WTC11 (cell line): ENCODE measurements around the gene CASKIN2.

Source experiments
- CREB1 ChIP-seq: sonication (generic); formaldehyde crosslinking; IDR thresholded peaks from 2 replicates; pipeline ENCODE4 v1.8.0; 2023; ENCODE audit warnings: mild to moderate bottlenecking, missing genetic modification reagents
- CREM ChIP-seq: sonication (generic); formaldehyde crosslinking; IDR thresholded peaks from 2 replicates; pipeline ENCODE4 v1.8.1; 2022; ENCODE audit warnings: mild to moderate bottlenecking, missing genetic modification reagents, moderate library complexity
- ELF4 ChIP-seq: sonication (generic); formaldehyde crosslinking; IDR thresholded peaks from 2 replicates; pipeline ENCODE4 v1.8.1; 2022; ENCODE audit warnings: low read depth, mild to moderate bottlenecking, moderate library complexity, missing genetic modification reagents
- GABPB1 ChIP-seq: sonication (generic); formaldehyde crosslinking; IDR thresholded peaks from 2 replicates; pipeline ENCODE4 v1.8.1; 2023; ENCODE audit warnings: mild to moderate bottlenecking, missing genetic modification reagents
- JUN ChIP-seq: sonication (generic); formaldehyde crosslinking; IDR thresholded peaks from 2 replicates; pipeline ENCODE4 v1.8.0; 2023; ENCODE audit warnings: mild to moderate bottlenecking, missing genetic modification reagents
- TF ChIP-seq, protein P1 (sequence below): fragments of 200-600 bp; IDR thresholded peaks from 2 replicates; pipeline ENCODE4 v1.8.0; 2022; ENCODE audit warnings: antibody characterized with exemption
- TF ChIP-seq, protein P2 (sequence below): sonication (generic); formaldehyde crosslinking; IDR thresholded peaks from 2 replicates; pipeline ENCODE4 v1.8.0; 2022; ENCODE audit warnings: mild to moderate bottlenecking, missing genetic modification reagents
- TF ChIP-seq, protein P3 (sequence below): sonication (generic); formaldehyde crosslinking; IDR thresholded peaks from 2 replicates; pipeline ENCODE4 v1.8.1; 2022; ENCODE audit warnings: low read depth, missing genetic modification reagents, borderline replicate concordance

DNA sequence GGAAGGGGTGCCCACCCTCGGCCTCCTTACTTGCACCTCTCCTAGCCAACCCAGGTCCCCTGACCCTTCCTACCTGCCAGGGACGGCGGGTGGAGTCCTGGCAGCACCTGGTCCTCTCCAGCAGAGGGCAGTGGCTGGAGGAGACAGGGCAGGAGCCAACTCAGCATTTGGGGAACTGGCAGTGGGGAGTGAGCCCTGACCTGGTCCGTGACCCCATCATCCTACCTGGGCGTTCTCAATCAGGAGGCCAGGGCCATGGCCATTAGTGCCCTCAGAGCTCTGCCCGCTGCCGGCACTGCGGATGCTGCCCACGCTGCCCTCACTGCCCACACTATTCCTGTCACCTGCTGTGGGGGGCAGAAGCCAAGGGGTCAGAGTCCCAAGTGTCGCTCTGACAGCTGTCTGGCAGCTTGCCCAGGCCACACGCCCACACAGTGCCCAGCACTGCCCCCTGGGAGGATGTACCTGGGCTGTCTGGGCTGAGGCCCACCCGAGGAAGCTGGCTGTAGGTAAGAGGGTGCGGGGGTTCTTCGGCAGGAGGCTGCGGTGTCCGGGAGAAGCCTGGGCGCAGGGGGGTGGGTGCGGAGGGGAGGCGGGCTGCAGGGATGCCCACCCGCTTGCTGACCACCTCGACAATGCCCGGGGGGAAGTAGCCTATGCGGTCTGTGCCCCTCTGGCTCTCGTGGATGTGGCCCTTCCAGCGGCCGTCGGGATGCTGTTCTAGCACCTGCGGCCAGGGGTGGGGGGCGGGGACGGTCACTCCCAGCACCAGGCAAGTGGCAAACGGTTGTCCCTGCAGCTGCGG lies 10.8 kb downstream of the CASKIN2 start:
- TF ChIP-seq, protein P1, sequence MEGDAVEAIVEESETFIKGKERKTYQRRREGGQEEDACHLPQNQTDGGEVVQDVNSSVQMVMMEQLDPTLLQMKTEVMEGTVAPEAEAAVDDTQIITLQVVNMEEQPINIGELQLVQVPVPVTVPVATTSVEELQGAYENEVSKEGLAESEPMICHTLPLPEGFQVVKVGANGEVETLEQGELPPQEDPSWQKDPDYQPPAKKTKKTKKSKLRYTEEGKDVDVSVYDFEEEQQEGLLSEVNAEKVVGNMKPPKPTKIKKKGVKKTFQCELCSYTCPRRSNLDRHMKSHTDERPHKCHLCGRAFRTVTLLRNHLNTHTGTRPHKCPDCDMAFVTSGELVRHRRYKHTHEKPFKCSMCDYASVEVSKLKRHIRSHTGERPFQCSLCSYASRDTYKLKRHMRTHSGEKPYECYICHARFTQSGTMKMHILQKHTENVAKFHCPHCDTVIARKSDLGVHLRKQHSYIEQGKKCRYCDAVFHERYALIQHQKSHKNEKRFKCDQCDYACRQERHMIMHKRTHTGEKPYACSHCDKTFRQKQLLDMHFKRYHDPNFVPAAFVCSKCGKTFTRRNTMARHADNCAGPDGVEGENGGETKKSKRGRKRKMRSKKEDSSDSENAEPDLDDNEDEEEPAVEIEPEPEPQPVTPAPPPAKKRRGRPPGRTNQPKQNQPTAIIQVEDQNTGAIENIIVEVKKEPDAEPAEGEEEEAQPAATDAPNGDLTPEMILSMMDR, result no peak; the same call in 1 of the 2 replicates
- no peak for TF ChIP-seq CREM (CRISPR knock-in tag)
- no peak for TF ChIP-seq ELF4 (CRISPR knock-in tag)
- TF ChIP-seq, protein P2, sequence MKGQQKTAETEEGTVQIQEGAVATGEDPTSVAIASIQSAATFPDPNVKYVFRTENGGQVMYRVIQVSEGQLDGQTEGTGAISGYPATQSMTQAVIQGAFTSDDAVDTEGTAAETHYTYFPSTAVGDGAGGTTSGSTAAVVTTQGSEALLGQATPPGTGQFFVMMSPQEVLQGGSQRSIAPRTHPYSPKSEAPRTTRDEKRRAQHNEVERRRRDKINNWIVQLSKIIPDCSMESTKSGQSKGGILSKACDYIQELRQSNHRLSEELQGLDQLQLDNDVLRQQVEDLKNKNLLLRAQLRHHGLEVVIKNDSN (CRISPR knock-in tag), result no peak
- TF ChIP-seq GABPB1 (CRISPR knock-in tag), result no peak
- TF ChIP-seq, protein P3, sequence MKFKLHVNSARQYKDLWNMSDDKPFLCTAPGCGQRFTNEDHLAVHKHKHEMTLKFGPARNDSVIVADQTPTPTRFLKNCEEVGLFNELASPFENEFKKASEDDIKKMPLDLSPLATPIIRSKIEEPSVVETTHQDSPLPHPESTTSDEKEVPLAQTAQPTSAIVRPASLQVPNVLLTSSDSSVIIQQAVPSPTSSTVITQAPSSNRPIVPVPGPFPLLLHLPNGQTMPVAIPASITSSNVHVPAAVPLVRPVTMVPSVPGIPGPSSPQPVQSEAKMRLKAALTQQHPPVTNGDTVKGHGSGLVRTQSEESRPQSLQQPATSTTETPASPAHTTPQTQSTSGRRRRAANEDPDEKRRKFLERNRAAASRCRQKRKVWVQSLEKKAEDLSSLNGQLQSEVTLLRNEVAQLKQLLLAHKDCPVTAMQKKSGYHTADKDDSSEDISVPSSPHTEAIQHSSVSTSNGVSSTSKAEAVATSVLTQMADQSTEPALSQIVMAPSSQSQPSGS, result no peak
- TF ChIP-seq CREB1, result no peak
- no peak for TF ChIP-seq JUN (CRISPR knock-in tag)
